Measurements from ENCODE around the gene TMPRSS4. TPM values are rescaled to one million over a fixed set of nuclear protein-coding genes. Genes with fewer than 3 reads are reported as not detected.

Gene TMPRSS4
- polyA plus RNA-seq, 1 of the 3 experiments (the other 2 are of a cell fraction): not detected

- POLR2A ChIA-PET: no interaction called here
- H3K4me1 ChIP-seq (ENCODE audit: control insufficient read depth in 1 of 2, insufficient read depth in 2 of 2, low read depth in 1 of 2, low read length in 1 of 2): no peaks in the 10 kb centered on the region
- no peaks in the 10 kb centered on the region for H3K9me2 ChIP-seq
- CTCF ChIA-PET: no interaction called here
- 36% methylated on average over 4 of the region's 4 CpGs for WGBS (ENCODE audit: low lambda C conversion rate)
- H2AFZ ChIP-seq (ENCODE audit: low read depth): no peak overlapping the region
- no peak overlapping the region for H3K27ac ChIP-seq (ENCODE audit: low read depth in 2 of 2, low read length in 1 of 2)
- no peak for DNase-seq
- H3F3A ChIP-seq (replicated peaks; ENCODE audit: insufficient read depth): no peaks in the 10 kb centered on the region
- no peaks in the 10 kb centered on the region for H4K20me1 ChIP-seq (ENCODE audit: insufficient read depth)
- no peak overlapping the region for H3K4me3 ChIP-seq (ENCODE audit: low read depth in 2 of 2, low read length in 1 of 2)
- no peaks in the 10 kb centered on the region for H3K79me2 ChIP-seq (ENCODE audit: insufficient read depth)
- no peaks in the 10 kb centered on the region for H3K9me3 ChIP-seq
- H3K27me3 ChIP-seq (ENCODE audit: insufficient read depth): peaks cover 12% of the 10 kb centered on the region; the same call in 1 of the 2 replicates
- no peaks in the 10 kb centered on the region for H3K36me3 ChIP-seq (replicated peaks in 1 of 2; ENCODE audit: control insufficient read depth in 1 of 2, insufficient read depth in 2 of 2, low read length in 1 of 2)
- no peak overlapping the region for H3K4me2 ChIP-seq
- TF ChIP-seq RCOR1 (IDR thresholded peaks at IDR 0.05; ENCODE audit: low read length) (no peak), MXI1 (IDR thresholded peaks at IDR 0.05; ENCODE audit: low read depth, low read length) (no peak), USF1 (IDR thresholded peaks at IDR 0.05; ENCODE audit: borderline replicate concordance, low read depth) (no peak), SIN3A (IDR thresholded peaks at IDR 0.05; ENCODE audit: borderline replicate concordance, low read depth, low read length) (no peak), JUND (IDR thresholded peaks at IDR 0.05) (no peak), MAX (IDR thresholded peaks at IDR 0.05; ENCODE audit: low read depth) (no peak), USF2 (IDR thresholded peaks at IDR 0.05; ENCODE audit: borderline replicate concordance, low read depth, low read length) (no peak), CTCF (IDR thresholded peaks at IDR 0.05) (no peak), POLR2AphosphoS5 (IDR thresholded peaks at IDR 0.05; ENCODE audit: low read depth, low read length) (no peak), FOXM1 (IDR thresholded peaks at IDR 0.05; ENCODE audit: low read depth) (no peak), PBX3 (IDR thresholded peaks at IDR 0.05) (no peak), GATA2 (CRISPR knock-in tag; IDR thresholded peaks at IDR 0.05) (no peak), SMC3 (IDR thresholded peaks at IDR 0.05; ENCODE audit: low read depth, low read length) (no peak), ELF1 (IDR thresholded peaks at IDR 0.05) (no peak), RAD21 (IDR thresholded peaks at IDR 0.05; ENCODE audit: low read length) (no peak), EZH2phosphoT487 (IDR thresholded peaks at IDR 0.05; ENCODE audit: borderline replicate concordance, low read depth) (no peak)
- no peak overlapping the region for H3K9ac ChIP-seq
These were observed 43.4 kb upstream of the TMPRSS4 start for GRCh38 chr11:118033443-118033842.

Data from SK-N-SH (cell line).